Activated CD4-positive, alpha-beta T cell treated with anti-CD3 and anti-CD28 coated beads, Interleukin-2, amount 50 U/mL, for 1 hour (primary cell): ENCODE measurements around the gene GOLGA8M.
"Not testable (repeated sequence)": the region's sequence is repeated elsewhere in the genome, so short reads cannot be mapped to it uniquely, and the experiment has no call there.

Source experiments
- DNase-seq: peaks from one replicate; pipeline ENCODE4 v3.0.0-alpha.2; 2020

Gene GOLGA8M

GRCh38 chr15:28712270-28712669 lies at the start of gene GOLGA8M:
Gene GOLGA8M, minus strand, starts transcription at chr15:28712421. Its CDS starts 98 bp downstream, at chr15:28712323.
- DNase-seq = not testable (repeated sequence)

- not testable (repeated sequence) for DNase-seq
These were observed 30.7 kb upstream of the GOLGA8M start for GRCh38 chr15:28742890-28743289.

- DNase-seq = not testable (repeated sequence)
These were observed 26.5 kb upstream of the GOLGA8M start for GRCh38 chr15:28738590-28739292.

GRCh38 chr15:28738200-28738561 lies 26.0 kb upstream of the GOLGA8M start:
- DNase-seq = not testable (repeated sequence)

GRCh38 chr15:28737521-28738199 lies 25.4 kb upstream of the GOLGA8M start:
- DNase-seq = peak; percentile 35

- DNase-seq = peak; percentile 27
These were observed 15.8 kb upstream of the GOLGA8M start for GRCh38 chr15:28728061-28728460.

- DNase-seq = not testable (repeated sequence)
These were observed 14.8 kb upstream of the GOLGA8M start for GRCh38 chr15:28727026-28727425.

- no peak for DNase-seq
These were observed 13.9 kb upstream of the GOLGA8M start for GRCh38 chr15:28726102-28726501.

GRCh38 chr15:28725556-28725955 lies 13.3 kb upstream of the GOLGA8M start:
- no peak for DNase-seq

GRCh38 chr15:28723986-28724385 lies 11.8 kb upstream of the GOLGA8M start:
- not testable (repeated sequence) for DNase-seq

GRCh38 chr15:28719626-28720025 lies 7.4 kb upstream of the GOLGA8M start:
- DNase-seq = not testable (repeated sequence)

GRCh38 chr15:28718576-28718975 lies 6.4 kb upstream of the GOLGA8M start:
- DNase-seq = not testable (repeated sequence)

- DNase-seq = not testable (repeated sequence)
These were observed 2.0 kb upstream of the GOLGA8M start for GRCh38 chr15:28714176-28714575.

GRCh38 chr15:28703927-28704326 lies 8.3 kb downstream of the GOLGA8M start:
- DNase-seq = not testable (repeated sequence)

GRCh38 chr15:28702427-28702826 lies 9.8 kb downstream of the GOLGA8M start:
- DNase-seq = not testable (repeated sequence)

GRCh38 chr15:28694006-28694751 lies 18.0 kb downstream of the GOLGA8M start:
- DNase-seq = not testable (repeated sequence)

- not testable (repeated sequence) for DNase-seq
These were observed 19.2 kb downstream of the GOLGA8M start for GRCh38 chr15:28693021-28693420.

- not testable (repeated sequence) for DNase-seq
These were observed 38.7 kb downstream of the GOLGA8M start for GRCh38 chr15:28673533-28673932.

GRCh38 chr15:28672122-28672521 lies 40.1 kb downstream of the GOLGA8M start:
- not testable (repeated sequence) for DNase-seq

- not testable (repeated sequence) for DNase-seq
These were observed 45.8 kb downstream of the GOLGA8M start for GRCh38 chr15:28666402-28666801.

GRCh38 chr15:28664575-28664974 lies 47.6 kb downstream of the GOLGA8M start:
- DNase-seq = not testable (repeated sequence)

- DNase-seq = not testable (repeated sequence)
These were observed 48.5 kb downstream of the GOLGA8M start for GRCh38 chr15:28663717-28664116.

- not testable (repeated sequence) for DNase-seq
These were observed 51.5 kb downstream of the GOLGA8M start for GRCh38 chr15:28660750-28661149.

- not testable (repeated sequence) for DNase-seq
These were observed 56.2 kb downstream of the GOLGA8M start for GRCh38 chr15:28656018-28656360.
